ENCODE measurements around the gene SBNO2. TPM values are rescaled to one million over a fixed set of nuclear protein-coding genes. Genes with fewer than 3 reads are reported as not detected.
A peak's percentile ranks its signal among the peaks of the same experiment; 100 is the strongest.

The SBNO2 gene
- total RNA-seq, 4 donors from 2014 or later, result 14.9 to 67.2 (median 20.9) TPM

DNA sequence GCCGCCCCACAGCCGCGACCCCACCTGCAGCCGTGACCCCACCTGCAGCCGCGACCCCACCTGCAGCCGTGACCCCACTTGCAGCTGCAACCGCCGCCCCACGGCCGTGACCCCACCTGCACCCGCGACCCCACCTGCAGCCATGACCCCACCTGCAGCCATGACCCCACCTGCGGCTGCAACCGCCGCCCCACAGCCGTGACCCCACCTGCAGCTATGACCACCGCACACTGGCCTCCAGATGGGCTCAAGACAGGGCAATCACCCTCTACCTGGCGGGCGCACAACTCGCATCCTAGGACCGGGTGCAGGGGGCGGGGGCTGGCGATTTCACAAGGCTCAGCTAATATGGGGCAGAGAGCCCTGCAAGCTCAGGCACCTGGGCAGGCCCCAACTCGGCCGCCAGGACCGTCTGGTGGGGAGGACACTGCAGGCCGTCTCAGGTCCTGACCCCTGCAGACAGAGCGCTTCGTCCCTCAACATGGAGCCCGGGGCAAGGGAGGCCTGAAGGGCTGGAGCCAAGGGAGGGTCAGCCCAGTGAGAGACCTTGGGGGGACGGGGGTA, 15.1 kb downstream of the SBNO2 start:
- Histone ChIP-seq H3K27me3 (no peaks in the 10 kb centered on the region), H3K36me3 (peaks cover 0 to 34% of the 10 kb centered on the region in 2 donors), H3K4me3 (no peak overlapping the region), H3K9me3 (no peaks in the 10 kb centered on the region), H3K4me1 (peaks cover 0 to 54% (median 20%) of the 10 kb centered on the region in 3 donors), H3K27ac (no peak overlapping the region)
- no peak for ATAC-seq
- no peak for TF ChIP-seq EP300 (IDR thresholded peaks at IDR 0.05)
- TF ChIP-seq, protein P1, sequence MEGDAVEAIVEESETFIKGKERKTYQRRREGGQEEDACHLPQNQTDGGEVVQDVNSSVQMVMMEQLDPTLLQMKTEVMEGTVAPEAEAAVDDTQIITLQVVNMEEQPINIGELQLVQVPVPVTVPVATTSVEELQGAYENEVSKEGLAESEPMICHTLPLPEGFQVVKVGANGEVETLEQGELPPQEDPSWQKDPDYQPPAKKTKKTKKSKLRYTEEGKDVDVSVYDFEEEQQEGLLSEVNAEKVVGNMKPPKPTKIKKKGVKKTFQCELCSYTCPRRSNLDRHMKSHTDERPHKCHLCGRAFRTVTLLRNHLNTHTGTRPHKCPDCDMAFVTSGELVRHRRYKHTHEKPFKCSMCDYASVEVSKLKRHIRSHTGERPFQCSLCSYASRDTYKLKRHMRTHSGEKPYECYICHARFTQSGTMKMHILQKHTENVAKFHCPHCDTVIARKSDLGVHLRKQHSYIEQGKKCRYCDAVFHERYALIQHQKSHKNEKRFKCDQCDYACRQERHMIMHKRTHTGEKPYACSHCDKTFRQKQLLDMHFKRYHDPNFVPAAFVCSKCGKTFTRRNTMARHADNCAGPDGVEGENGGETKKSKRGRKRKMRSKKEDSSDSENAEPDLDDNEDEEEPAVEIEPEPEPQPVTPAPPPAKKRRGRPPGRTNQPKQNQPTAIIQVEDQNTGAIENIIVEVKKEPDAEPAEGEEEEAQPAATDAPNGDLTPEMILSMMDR (IDR thresholded peaks at IDR 0.05), result no peak
- no peak for TF ChIP-seq POLR2A (IDR thresholded peaks at IDR 0.05)
- no peak for TF ChIP-seq POLR2AphosphoS5 (IDR thresholded peaks at IDR 0.05)
- no CpG with 5 or more reads among the region's 32 CpGs for WGBS, 2 donors (ENCODE audit: low coverage in 1 of 2)

DNA sequence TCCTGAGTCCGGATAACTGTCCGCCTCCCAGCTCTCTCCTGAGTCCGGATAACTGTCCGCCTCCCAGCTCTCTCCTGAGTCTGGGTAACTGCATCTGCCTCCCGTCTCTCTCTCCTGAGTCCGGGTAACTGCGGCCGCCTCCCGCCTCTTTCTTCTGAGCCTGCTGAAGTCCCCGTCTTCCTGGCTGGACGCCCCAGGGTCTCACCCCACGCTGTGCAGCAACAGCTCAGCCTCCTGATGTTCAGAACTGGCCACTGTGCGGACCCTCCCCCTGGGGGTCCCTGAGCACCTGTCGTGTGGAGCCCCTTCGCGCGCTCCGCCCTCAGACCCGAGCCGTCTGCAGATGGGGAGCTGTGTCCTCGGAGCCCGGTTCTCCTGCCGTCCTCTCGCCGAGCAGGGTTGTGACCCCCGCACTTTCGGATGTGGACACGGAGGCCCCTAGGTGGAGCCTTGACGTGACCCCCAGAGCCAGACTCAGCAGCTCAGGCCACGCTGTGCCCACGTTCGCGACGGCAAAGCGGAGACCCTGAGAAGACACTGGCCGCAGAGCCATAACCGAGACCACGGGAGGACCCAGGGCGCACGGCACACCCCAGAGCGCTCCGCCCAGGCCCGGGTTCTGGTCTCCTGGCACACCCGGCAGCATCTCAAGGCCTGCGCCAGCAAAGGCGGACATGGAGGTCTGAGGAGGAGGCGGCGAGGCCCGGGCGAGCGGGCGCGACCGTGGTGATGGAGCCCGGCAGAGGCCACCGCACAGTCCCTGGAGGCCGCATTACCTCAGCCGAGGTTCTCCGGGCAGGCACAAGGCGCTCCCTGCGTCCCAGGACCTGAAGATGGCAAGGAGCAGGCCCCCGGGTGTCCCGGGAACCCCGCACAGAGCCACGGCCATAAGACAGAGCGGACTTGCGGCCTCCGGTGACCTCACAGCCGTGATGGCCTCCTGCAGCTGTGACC, 15.9 kb downstream of the SBNO2 start:
- Histone ChIP-seq H3K4me1 (peaks cover 0 to 55% (median 22%) of the 10 kb centered on the region in 3 donors), H3K27me3 (no peaks in the 10 kb centered on the region), H3K9me3 (no peaks in the 10 kb centered on the region), H3K36me3 (peaks cover 0 to 42% of the 10 kb centered on the region in 2 donors), H3K4me3 (no peak overlapping the region), H3K27ac (no peak overlapping the region)
- TF ChIP-seq, protein P1 (IDR thresholded peaks at IDR 0.05), result no peak
- TF ChIP-seq EP300 (IDR thresholded peaks at IDR 0.05) (no peak), POLR2A (IDR thresholded peaks at IDR 0.05) (no peak), POLR2AphosphoS5 (IDR thresholded peaks at IDR 0.05) (no peak)
- ATAC-seq, result no peak
- WGBS, 2 donors (ENCODE audit: low coverage in 1 of 2), result 57 to 73% methylated on average over 1 to 6 of the region's 69 CpGs

DNA sequence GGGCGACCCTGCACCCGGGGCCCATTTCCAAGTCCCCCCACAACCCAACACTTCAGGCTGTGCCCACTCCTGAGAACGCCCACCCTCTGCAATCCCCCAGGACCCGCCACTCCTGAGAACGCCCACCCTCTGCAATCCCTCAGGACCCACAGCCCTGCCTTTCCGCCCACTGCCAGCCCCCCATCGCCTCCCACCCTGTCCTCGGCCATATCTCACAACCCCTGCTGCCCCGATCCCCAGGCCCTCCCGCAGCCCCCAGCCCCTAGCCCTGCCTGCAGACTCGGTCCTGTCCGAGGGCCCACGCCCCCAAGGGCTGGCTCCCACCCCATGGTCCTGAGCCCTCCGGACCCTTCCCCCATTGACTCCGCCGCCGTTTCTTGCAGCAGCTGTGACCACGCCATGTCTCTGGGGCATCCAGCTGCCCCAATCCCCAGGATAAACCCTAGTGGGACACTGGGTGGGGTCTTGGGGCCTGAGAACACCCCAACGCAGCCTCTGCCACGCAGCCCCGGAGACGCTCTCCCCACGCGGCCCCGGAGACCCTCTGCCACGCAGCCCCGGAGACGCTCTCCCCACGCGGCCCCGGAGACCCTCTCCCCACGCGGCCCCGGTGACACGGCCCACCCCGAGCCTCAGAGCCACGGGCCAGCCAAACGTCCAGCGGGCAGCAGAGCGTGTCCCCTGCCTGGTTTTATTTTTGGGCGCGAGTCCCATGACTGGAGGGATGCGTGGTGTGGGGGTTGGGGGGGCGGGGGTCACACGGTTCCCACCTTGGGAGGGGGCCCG, 17.0 kb downstream of the SBNO2 start:
- TF ChIP-seq, protein P1 (IDR thresholded peaks at IDR 0.05), result no peak
- TF ChIP-seq POLR2AphosphoS5 (IDR thresholded peaks at IDR 0.05), result no peak
- no peak for TF ChIP-seq EP300 (IDR thresholded peaks at IDR 0.05)
- no peak for TF ChIP-seq POLR2A (IDR thresholded peaks at IDR 0.05)
- Histone ChIP-seq H3K36me3 (peaks cover 0 to 54% of the 10 kb centered on the region in 2 donors), H3K27me3 (no peaks in the 10 kb centered on the region), H3K4me1 (peaks cover 0 to 64% (median 28%) of the 10 kb centered on the region in 3 donors), H3K9me3 (no peaks in the 10 kb centered on the region), H3K4me3 (no peak overlapping the region), H3K27ac (peak overlapping the region in 1 of 4 donors; percentile 84)
- no peak for ATAC-seq
- WGBS, 2 donors (ENCODE audit: low coverage in 1 of 2), result 0 to 92% methylated on average over 1 to 15 of the region's 46 CpGs

DNA sequence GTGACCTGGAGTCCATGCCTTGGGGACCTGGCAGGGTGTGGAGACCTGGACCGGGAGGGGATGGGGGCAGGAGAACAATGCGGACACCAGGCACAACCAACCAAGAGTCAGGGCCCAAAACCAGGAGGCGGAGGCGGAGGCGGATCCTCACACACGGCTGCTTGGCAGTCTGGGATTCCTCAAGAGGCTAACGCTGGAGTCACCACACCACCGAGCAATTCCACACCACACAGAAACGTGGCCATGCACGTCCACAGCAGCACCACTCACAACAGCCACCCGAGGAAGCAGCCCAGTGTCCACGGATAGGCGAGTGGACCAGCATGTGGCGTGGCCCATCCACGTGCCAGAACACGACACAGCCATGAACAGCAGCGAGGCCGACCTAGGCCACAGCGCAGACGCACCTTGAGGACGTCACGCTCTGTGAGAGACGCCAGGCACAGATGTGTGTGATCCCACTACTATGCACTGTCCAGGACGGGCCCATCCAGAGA, 17.7 kb downstream of the SBNO2 start:
- H3K36me3 ChIP-seq, result peaks cover 0 to 60% of the 10 kb centered on the region in 2 donors
- H3K27me3 ChIP-seq, result no peaks in the 10 kb centered on the region
- no peak for ATAC-seq
- H3K27ac ChIP-seq, result peak overlapping the region in 3 of 4 donors; percentile 84 to 95 (median 86)
- 100% methylated on average over 1 of the region's 24 CpGs; no CpG with 5 or more reads in 1 of the 2 donors for WGBS, 2 donors (ENCODE audit: low coverage in 1 of 2)
- H3K4me3 ChIP-seq, result no peak overlapping the region
- H3K4me1 ChIP-seq, result peaks cover 0 to 64% (median 28%) of the 10 kb centered on the region in 3 donors
- H3K9me3 ChIP-seq, result no peaks in the 10 kb centered on the region
- no peak for TF ChIP-seq POLR2A (IDR thresholded peaks at IDR 0.05)
- TF ChIP-seq EP300 (IDR thresholded peaks at IDR 0.05), result no peak
- TF ChIP-seq, protein P1 (IDR thresholded peaks at IDR 0.05), result no peak
- no peak for TF ChIP-seq POLR2AphosphoS5 (IDR thresholded peaks at IDR 0.05)

All from gastroesophageal sphincter (tissue), 4 donors.